GM19372 (cell line): ENCODE results near the gene SFMBT1.
"Not testable (repeated sequence)": the region's sequence is repeated elsewhere in the genome, so short reads cannot be mapped to it uniquely, and the experiment has no call there.

Experiments
- ATAC-seq: cut with Tn5 transposase; IDR thresholded peaks from one replicate; pipeline ENCODE4 v1.9.1; 2021; ENCODE audit warnings: mild to moderate bottlenecking, low read depth, moderate library complexity; ENCODE audit not compliant: unreplicated experiment

SFMBT1 gene

GRCh38 chr3:53074366-53074696, 28.5 kb upstream of the SFMBT1 start:
- no peak for ATAC-seq

GRCh38 chr3:53073553-53074365, 27.9 kb upstream of the SFMBT1 start:
- ATAC-seq: no peak

- peak; percentile 69 for ATAC-seq
These were observed 27.0 kb upstream of the SFMBT1 start for GRCh38 chr3:53072653-53073552.

GRCh38 chr3:53071882-53072431, 26.1 kb upstream of the SFMBT1 start:
- no peak for ATAC-seq

GRCh38 chr3:53069422-53070068, 23.7 kb upstream of the SFMBT1 start:
- no peak for ATAC-seq

GRCh38 chr3:53068176-53068575, 22.3 kb upstream of the SFMBT1 start:
- ATAC-seq: no peak

- no peak for ATAC-seq
These were observed 21.7 kb upstream of the SFMBT1 start for GRCh38 chr3:53067567-53067966.

- ATAC-seq: no peak
These were observed 20.1 kb upstream of the SFMBT1 start for GRCh38 chr3:53065841-53066480.

- ATAC-seq: no peak
These were observed 17.0 kb upstream of the SFMBT1 start for GRCh38 chr3:53062905-53063304.

GRCh38 chr3:53056442-53056841, 10.6 kb upstream of the SFMBT1 start:
- ATAC-seq: no peak

- ATAC-seq: not testable (repeated sequence)
These were observed 8.4 kb upstream of the SFMBT1 start for GRCh38 chr3:53054233-53054632.

- no peak for ATAC-seq
These were observed 6.1 kb upstream of the SFMBT1 start for GRCh38 chr3:53051929-53052328.

GRCh38 chr3:53049987-53050386, 4.1 kb upstream of the SFMBT1 start:
- no peak for ATAC-seq

GRCh38 chr3:53046171-53047170, 598 bp upstream of the SFMBT1 start:
- ATAC-seq: peak; percentile 27

- peak; percentile 47 for ATAC-seq
These were observed 959 bp downstream of the SFMBT1 start for GRCh38 chr3:53044711-53045517.

GRCh38 chr3:53044371-53044710, 1.5 kb downstream of the SFMBT1 start:
- no peak for ATAC-seq

- no peak for ATAC-seq
These were observed 2.1 kb downstream of the SFMBT1 start for GRCh38 chr3:53043738-53044137.

- ATAC-seq: no peak
These were observed 3.2 kb downstream of the SFMBT1 start for GRCh38 chr3:53042651-53043050.
